Ishikawa (cell line): ENCODE measurements around the gene CRELD2.

ENCODE experiments used
- EGR1 ChIP-seq: IDR thresholded peaks from 2 replicates; pipeline ENCODE4 v1.6.1; 2012
- EP300 ChIP-seq: IDR thresholded peaks from 2 replicates; pipeline ENCODE4 v1.6.1; 2012; ENCODE audit warnings: borderline replicate concordance
- MAX ChIP-seq: IDR thresholded peaks from 2 replicates; pipeline ENCODE4 v1.6.1; 2012
- NFIC ChIP-seq: IDR thresholded peaks from 2 replicates; pipeline ENCODE4 v1.6.1; 2012
- RAD21 ChIP-seq: IDR thresholded peaks from 2 replicates; pipeline ENCODE4 v1.6.1; 2012; ENCODE audit warnings: low read depth
- REST ChIP-seq: IDR thresholded peaks from 2 replicates; pipeline ENCODE4 v1.6.1; 2012; ENCODE audit warnings: low read depth, mild to moderate bottlenecking
- TAF1 ChIP-seq: IDR thresholded peaks from 2 replicates; pipeline ENCODE4 v1.6.1; 2012; ENCODE audit warnings: low read depth, mild to moderate bottlenecking
- USF1 ChIP-seq: IDR thresholded peaks from 2 replicates; pipeline ENCODE4 v1.6.1; 2012
- YY1 ChIP-seq: IDR thresholded peaks from 2 replicates; pipeline ENCODE4 v1.6.1; 2012; ENCODE audit warnings: low read depth

GRCh38 chr22:49950396-49950994 lies 32.1 kb downstream of the CRELD2 start:
- no peak for TF ChIP-seq EP300
- no peak for TF ChIP-seq NFIC
- TF ChIP-seq MAX: no peak
- TF ChIP-seq TAF1: no peak
- TF ChIP-seq USF1: no peak
- TF ChIP-seq RAD21: no peak
- no peak for TF ChIP-seq EGR1
- TF ChIP-seq YY1: no peak
- TF ChIP-seq REST: no peak
